Motor neuron (in vitro differentiated cells): ENCODE measurements around the gene SLC2A11. TPM values are rescaled to one million over a fixed set of nuclear protein-coding genes. Genes with fewer than 3 reads are reported as not detected.
A peak's percentile ranks its signal among the peaks of the same experiment; 100 is the strongest.
"Not testable (repeated sequence)": the region's sequence is repeated elsewhere in the genome, so short reads cannot be mapped to it uniquely, and the experiment has no call there.

Experiments used
- ATAC-seq, 8 experiments: fragments of 200-7000 bp; cut with Tn5 transposase; replicated peaks in 6 of 8; 2 replicates each; pipeline ENCODE4 v1.8.0; 2021; ENCODE audit warnings: mild to moderate bottlenecking in 8 of 8, moderate library complexity in 8 of 8
- H3K27ac ChIP-seq, 2 donors: fragments of 250-450 bp; sonication (Bioruptor Pico); 2 replicates each; pipeline ENCODE4 v1.9.0; 2021; ENCODE audit warnings: antibody characterized with exemption in 2 of 2, mild to moderate bottlenecking in 2 of 2, moderate library complexity in 1 of 2
- H3K4me1 ChIP-seq, 2 donors: fragments of 250-450 bp; sonication (Bioruptor Pico); replicated peaks in 1 of 2; 2 replicates each; pipeline ENCODE4 v1.6.1; 2021; ENCODE audit warnings: antibody characterized with exemption in 2 of 2, mild to moderate bottlenecking in 2 of 2, moderate library complexity in 1 of 2
- H3K4me3 ChIP-seq, 5 donors: fragments of 250-450 bp; sonication (Bioruptor Pico); 2 replicates each; pipeline ENCODE4 v1.9.0; 2021; ENCODE audit warnings: antibody characterized with exemption in 5 of 5, mild to moderate bottlenecking in 5 of 5, moderate library complexity in 4 of 5
- WGBS, 10 experiments: fragments of 450-650 bp; shearing (Covaris generic); methylation state at CpG; one replicate each; pipeline ENCODE4 v1.0.0; 2022; 5-methylcytosine and 5-hydroxymethylcytosine counted together
- in situ Hi-C, 9 experiments: fragments of 400-800 bp; cut with MboI; loops; one replicate each; pipeline ENCODE4 v1.15.0; 2021; ENCODE audit warnings: low sequenced_read_pairs in 9 of 9, low pct_unique_long_range_greater_than_20kb in 2 of 9; ENCODE audit not compliant: unreplicated experiment in 9 of 9
- total RNA-seq, 8 experiments: library from RNA; unstranded; fragments of 300-600 nt; gene quantifications; 2 replicates each; pipeline versions ENCODE4 v1.2.3 to v1.2.4, GENCODE V29; 2022

Gene SLC2A11
- total RNA-seq, 8 experiments from 2014 or later, result 17.7 to 25.6 (median 22.3) TPM

- H3K27ac ChIP-seq, in situ Hi-C loops, H3K4me3 ChIP-seq, ATAC-seq: not testable (repeated sequence)
- 40 to 100% (median 80%) methylated on average over 1 to 2 of the region's 4 CpGs; no CpG with 5 or more reads in 3 of the 10 experiments for WGBS, 10 experiments
- peaks cover 16 to 20% of the 10 kb centered on the region in 2 donors for H3K4me1 ChIP-seq
Observed at GRCh38 chr22:23900227-23900626, 42.6 kb downstream of the SLC2A11 start.

DNA sequence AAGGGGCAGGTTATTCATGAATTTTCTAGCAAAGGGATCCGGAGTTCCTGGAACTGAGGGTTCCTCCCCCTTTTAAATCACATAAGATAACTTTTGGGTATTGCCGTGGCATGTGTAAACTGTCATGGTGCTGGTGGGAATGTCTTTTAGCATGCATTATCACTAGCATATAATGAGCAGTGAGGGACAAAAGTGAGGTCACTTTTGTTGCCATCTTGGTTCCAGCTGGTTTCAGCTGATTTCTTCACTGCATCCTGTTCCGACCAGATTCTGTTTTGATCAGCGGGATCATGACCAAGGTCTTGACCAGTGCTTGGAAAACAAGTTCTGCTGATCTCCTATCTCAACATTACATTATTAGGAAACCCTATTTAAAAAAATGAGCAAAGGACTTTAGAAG lies 43.9 kb downstream of the SLC2A11 start:
- peak in 4 of 8 experiments; percentile 9 to 27 (median 22) for ATAC-seq
- no peak overlapping the region for H3K4me3 ChIP-seq
- WGBS, 10 experiments, result 50 to 100% (median 83%) methylated on average over 1 to 4 of the region's 4 CpGs; no CpG with 5 or more reads in 2 of the 10 experiments
- H3K27ac ChIP-seq, result no peak overlapping the region
- peaks cover 7 to 10% of the 10 kb centered on the region in 2 donors for H3K4me1 ChIP-seq
- in situ Hi-C loops, result no loop called here

- Histone ChIP-seq H3K4me3 (no peak overlapping the region), H3K4me1 (peaks cover 7 to 17% of the 10 kb centered on the region in 2 donors), H3K27ac (no peak overlapping the region)
- in situ Hi-C loops, result no loop called here
- 31 to 100% (median 92%) methylated on average over 1 to 7 of the region's 8 CpGs; no CpG with 5 or more reads in 2 of the 10 experiments for WGBS, 10 experiments
- ATAC-seq, result peak in 1 of 8 experiments; percentile 2
Observed at GRCh38 chr22:23903328-23903971, 45.8 kb downstream of the SLC2A11 start.

GRCh38 chr22:23904573-23905254 lies 47.0 kb downstream of the SLC2A11 start:
- Histone ChIP-seq H3K4me3 (no peak overlapping the region), H3K27ac (no peak overlapping the region)
- in situ Hi-C loops, result no loop called here

GRCh38 chr22:23906641-23907040 lies 49.0 kb downstream of the SLC2A11 start:
- Histone ChIP-seq H3K4me1 (peaks cover 3 to 20% of the 10 kb centered on the region in 2 donors), H3K27ac (no peak overlapping the region), H3K4me3 (no peak overlapping the region)
- in situ Hi-C loops, result no loop called here
- 67 to 94% (median 82%) methylated on average over 1 to 3 of the region's 4 CpGs; no CpG with 5 or more reads in 7 of the 10 experiments for WGBS, 10 experiments
- no peak for ATAC-seq

More at GRCh38 chr22:23904573-23905254, 47.0 kb downstream of the SLC2A11 start:
- WGBS, 10 experiments, result 59 to 100% (median 68%) methylated on average over 1 to 5 of the region's 5 CpGs; no CpG with 5 or more reads in 4 of the 10 experiments
- H3K4me1 ChIP-seq, result peaks cover 7 to 27% of the 10 kb centered on the region in 2 donors
- ATAC-seq, result peak in 4 of 8 experiments; percentile 21 to 84 (median 50)

- in situ Hi-C loops, H3K4me3 ChIP-seq, ATAC-seq, H3K27ac ChIP-seq: not testable (repeated sequence)
- peaks cover 0 to 16% of the 10 kb centered on the region in 2 donors for H3K4me1 ChIP-seq
- WGBS, 10 experiments, result 60 to 100% (median 80%) methylated on average over 1 to 2 of the region's 10 CpGs; no CpG with 5 or more reads in 7 of the 10 experiments
Observed at GRCh38 chr22:23907423-23907822, 49.7 kb downstream of the SLC2A11 start.

DNA sequence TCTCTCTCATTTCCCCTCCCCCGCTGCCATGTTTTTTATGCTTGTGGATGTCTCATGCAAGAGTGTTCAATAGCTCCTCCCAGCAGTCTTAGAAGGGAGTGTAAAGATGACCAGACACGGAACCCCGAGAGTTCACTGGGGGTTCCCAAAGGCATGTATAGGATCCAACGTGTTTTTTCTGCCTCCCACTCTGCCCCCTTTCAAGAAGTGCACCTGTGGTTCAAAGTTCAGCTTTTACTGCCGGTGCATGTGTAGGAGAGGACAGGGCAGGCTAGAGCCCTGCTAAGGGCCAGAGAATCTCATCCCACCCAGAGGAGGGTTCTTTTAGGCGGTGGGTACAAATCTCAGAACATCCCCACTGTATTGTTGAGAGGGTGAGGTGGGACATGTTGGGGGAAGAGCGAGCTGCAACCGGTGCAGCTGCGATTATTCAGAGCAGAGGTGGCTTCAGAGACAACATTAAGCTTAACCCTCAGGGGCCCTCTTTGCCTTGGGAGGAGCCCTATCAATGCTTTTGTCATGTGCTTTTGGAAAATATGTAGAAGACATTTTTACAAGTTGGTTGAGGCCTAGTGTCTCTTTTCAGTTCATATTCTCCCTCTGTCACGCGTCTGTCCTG lies 51.0 kb downstream of the SLC2A11 start:
- Histone ChIP-seq H3K4me3 (no peak overlapping the region), H3K4me1 (peaks cover 7 to 21% of the 10 kb centered on the region in 2 donors), H3K27ac (no peak overlapping the region)
- 0 to 92% (median 61%) methylated on average over 1 to 10 of the region's 11 CpGs; no CpG with 5 or more reads in 2 of the 10 experiments for WGBS, 10 experiments
- in situ Hi-C loops, result no loop called here
- ATAC-seq, result peak in 1 of 8 experiments; percentile 8

- H3K27ac ChIP-seq, result no peak overlapping the region
Observed at GRCh38 chr22:23909296-23909898, 51.7 kb downstream of the SLC2A11 start.

GRCh38 chr22:23910496-23911190 lies 53.0 kb downstream of the SLC2A11 start:
- in situ Hi-C loops, result no loop called here
- H3K4me1 ChIP-seq, result peaks cover 7 to 27% of the 10 kb centered on the region in 2 donors
- no peak overlapping the region for H3K4me3 ChIP-seq
- WGBS, 10 experiments, result 60 to 100% (median 85%) methylated on average over 1 to 3 of the region's 3 CpGs; no CpG with 5 or more reads in 2 of the 10 experiments
- no peak overlapping the region for H3K27ac ChIP-seq
- ATAC-seq, result no peak

More at GRCh38 chr22:23909296-23909898, 51.7 kb downstream of the SLC2A11 start:
- Histone ChIP-seq H3K4me3 (no peak overlapping the region), H3K4me1 (peaks cover 7 to 24% of the 10 kb centered on the region in 2 donors)
- in situ Hi-C loops, result no loop called here
- WGBS, 10 experiments, result 22 to 85% (median 72%) methylated on average over 3 to 6 of the region's 6 CpGs; no CpG with 5 or more reads in 1 of the 10 experiments
- peak in 2 of 8 experiments; percentile 1 to 5 for ATAC-seq

GRCh38 chr22:23911318-23911980 lies 53.8 kb downstream of the SLC2A11 start:
- in situ Hi-C loops, result no loop called here
- H3K4me3 ChIP-seq, result no peak overlapping the region
- 80 to 100% (median 84%) methylated on average over 1 to 6 of the region's 12 CpGs for WGBS, 10 experiments
- H3K4me1 ChIP-seq, result peaks cover 7 to 27% of the 10 kb centered on the region in 2 donors
- H3K27ac ChIP-seq, result no peak overlapping the region
- ATAC-seq, result no peak

DNA sequence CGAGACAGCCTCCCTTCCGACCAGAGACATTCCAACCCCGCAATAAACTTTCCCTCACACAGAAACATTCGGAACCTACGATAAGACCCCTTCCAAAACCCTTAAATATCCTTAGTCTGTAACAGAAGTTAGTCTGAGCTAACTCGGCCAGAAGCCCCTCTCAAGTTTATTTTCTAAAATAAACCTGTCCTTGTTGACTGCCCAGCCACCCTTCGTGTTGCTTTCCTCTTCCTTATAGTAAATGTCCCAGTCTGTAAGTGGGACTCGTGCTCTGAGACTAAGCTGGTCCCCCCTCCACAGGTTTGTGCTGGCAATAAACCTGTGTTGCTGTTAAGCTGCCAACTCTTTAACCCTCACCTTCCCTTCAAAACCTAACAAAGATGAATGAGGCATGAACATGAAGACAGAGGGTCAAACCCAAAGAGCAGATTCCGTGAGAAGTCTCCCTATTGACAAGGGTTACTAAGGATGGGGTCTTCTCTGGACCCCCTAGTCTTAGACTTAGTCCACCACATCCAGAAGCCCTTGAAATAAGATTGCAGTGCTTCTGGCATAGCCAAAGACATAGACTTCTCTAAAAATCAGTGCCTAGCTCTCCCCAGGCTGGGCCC lies 54.7 kb downstream of the SLC2A11 start:
- H3K27ac ChIP-seq, result no peak overlapping the region
- in situ Hi-C loops, result no loop called here
- no peak overlapping the region for H3K4me3 ChIP-seq
- ATAC-seq, result no peak
- 73 to 100% (median 91%) methylated on average over 2 to 9 of the region's 9 CpGs; no CpG with 5 or more reads in 1 of the 10 experiments for WGBS, 10 experiments
- H3K4me1 ChIP-seq, result peaks cover 7 to 27% of the 10 kb centered on the region in 2 donors
